Measurements from ENCODE around the gene HIBADH.
A peak's percentile ranks its signal among the peaks of the same experiment; 100 is the strongest.

Gene HIBADH

GRCh38 chr7:27662490-27663205 lies at the start of gene HIBADH:
Gene HIBADH (minus strand): TSS chr7:27662883. CDS start chr7:27662788, 95 bp downstream.
- peak; percentile 89 for DNase-seq

- DNase-seq, result no peak
Observed at GRCh38 chr7:27712217-27712616, 49.5 kb upstream of the HIBADH start.

- no peak for DNase-seq
Observed at GRCh38 chr7:27709137-27710075, 46.7 kb upstream of the HIBADH start.

GRCh38 chr7:27708485-27708884 lies 45.8 kb upstream of the HIBADH start:
- DNase-seq, result no peak

- no peak for DNase-seq
Observed at GRCh38 chr7:27705200-27705594, 42.5 kb upstream of the HIBADH start.

GRCh38 chr7:27704422-27705199 lies 41.9 kb upstream of the HIBADH start:
- no peak for DNase-seq

GRCh38 chr7:27703181-27703580 lies 40.5 kb upstream of the HIBADH start:
- no peak for DNase-seq

- no peak for DNase-seq
Observed at GRCh38 chr7:27700501-27700900, 37.8 kb upstream of the HIBADH start.

GRCh38 chr7:27699751-27700150 lies 37.1 kb upstream of the HIBADH start:
- no peak for DNase-seq

GRCh38 chr7:27697861-27698430 lies 35.3 kb upstream of the HIBADH start:
- DNase-seq, result peak; percentile 71

- DNase-seq, result no peak
Observed at GRCh38 chr7:27695096-27695495, 32.4 kb upstream of the HIBADH start.

- DNase-seq, result no peak
Observed at GRCh38 chr7:27693794-27694193, 31.1 kb upstream of the HIBADH start.

GRCh38 chr7:27690649-27691048 lies 28.0 kb upstream of the HIBADH start:
- DNase-seq, result no peak

- DNase-seq, result no peak
Observed at GRCh38 chr7:27689591-27690164, 27.0 kb upstream of the HIBADH start.

GRCh38 chr7:27689150-27689549 lies 26.5 kb upstream of the HIBADH start:
- DNase-seq, result no peak

- DNase-seq, result no peak
Observed at GRCh38 chr7:27688646-27689045, 26.0 kb upstream of the HIBADH start.

- DNase-seq, result no peak
Observed at GRCh38 chr7:27688056-27688455, 25.4 kb upstream of the HIBADH start.

GRCh38 chr7:27686315-27686714 lies 23.6 kb upstream of the HIBADH start:
- DNase-seq, result no peak

- no peak for DNase-seq
Observed at GRCh38 chr7:27685893-27686292, 23.2 kb upstream of the HIBADH start.

GRCh38 chr7:27685209-27685608 lies 22.5 kb upstream of the HIBADH start:
- no peak for DNase-seq

GRCh38 chr7:27684491-27684890 lies 21.8 kb upstream of the HIBADH start:
- DNase-seq, result no peak

- no peak for DNase-seq
Observed at GRCh38 chr7:27680610-27681009, 17.9 kb upstream of the HIBADH start.

Measured in SIG-M5 (cell line).